ENCODE measurements around the gene DYNC1I1.

DYNC1I1 gene

DNA sequence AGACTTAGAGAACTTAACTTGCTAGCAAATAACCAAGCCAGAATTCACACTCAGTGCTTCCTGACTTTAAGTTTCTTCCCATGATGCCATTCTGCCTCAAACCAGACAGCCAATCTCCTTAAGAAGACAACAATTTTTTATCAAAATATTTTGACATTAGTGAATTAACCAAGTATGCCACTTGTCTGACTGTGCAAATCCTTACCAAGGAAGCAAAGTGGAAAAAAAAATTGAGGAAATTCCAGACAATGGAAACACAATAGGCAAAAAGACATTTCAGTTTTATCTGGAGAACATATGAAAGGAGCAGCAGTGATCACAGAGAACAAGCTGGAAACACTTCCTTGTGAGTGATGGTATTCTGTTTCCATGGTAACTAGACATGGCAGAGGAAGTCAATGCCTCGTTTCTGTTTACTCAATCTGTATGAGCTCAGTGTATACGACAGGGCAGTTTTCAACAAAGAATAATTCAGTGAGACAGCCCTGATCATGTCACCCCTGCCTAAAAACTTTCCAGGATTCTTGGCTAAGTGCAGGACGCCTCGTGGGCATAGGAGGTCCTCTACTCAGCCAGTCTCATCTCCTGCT lies 114.2 kb downstream of the DYNC1I1 start:
- TF ChIP-seq SIN3A (IDR thresholded peaks at IDR 0.05; ENCODE audit: borderline replicate concordance, insufficient read depth, low read length) (no peak), POLR2AphosphoS5 (IDR thresholded peaks at IDR 0.05; ENCODE audit: low read depth, low read length) (no peak), FOXP2 (optimal IDR thresholded peaks at IDR 0.05; ENCODE audit: borderline replicate concordance, extremely low read depth, extremely low read length, insufficient read depth) (no peak), TAF1 (IDR thresholded peaks at IDR 0.05; ENCODE audit: borderline replicate concordance, insufficient read depth, low read length) (no peak)
- TF ChIP-seq, protein P1, sequence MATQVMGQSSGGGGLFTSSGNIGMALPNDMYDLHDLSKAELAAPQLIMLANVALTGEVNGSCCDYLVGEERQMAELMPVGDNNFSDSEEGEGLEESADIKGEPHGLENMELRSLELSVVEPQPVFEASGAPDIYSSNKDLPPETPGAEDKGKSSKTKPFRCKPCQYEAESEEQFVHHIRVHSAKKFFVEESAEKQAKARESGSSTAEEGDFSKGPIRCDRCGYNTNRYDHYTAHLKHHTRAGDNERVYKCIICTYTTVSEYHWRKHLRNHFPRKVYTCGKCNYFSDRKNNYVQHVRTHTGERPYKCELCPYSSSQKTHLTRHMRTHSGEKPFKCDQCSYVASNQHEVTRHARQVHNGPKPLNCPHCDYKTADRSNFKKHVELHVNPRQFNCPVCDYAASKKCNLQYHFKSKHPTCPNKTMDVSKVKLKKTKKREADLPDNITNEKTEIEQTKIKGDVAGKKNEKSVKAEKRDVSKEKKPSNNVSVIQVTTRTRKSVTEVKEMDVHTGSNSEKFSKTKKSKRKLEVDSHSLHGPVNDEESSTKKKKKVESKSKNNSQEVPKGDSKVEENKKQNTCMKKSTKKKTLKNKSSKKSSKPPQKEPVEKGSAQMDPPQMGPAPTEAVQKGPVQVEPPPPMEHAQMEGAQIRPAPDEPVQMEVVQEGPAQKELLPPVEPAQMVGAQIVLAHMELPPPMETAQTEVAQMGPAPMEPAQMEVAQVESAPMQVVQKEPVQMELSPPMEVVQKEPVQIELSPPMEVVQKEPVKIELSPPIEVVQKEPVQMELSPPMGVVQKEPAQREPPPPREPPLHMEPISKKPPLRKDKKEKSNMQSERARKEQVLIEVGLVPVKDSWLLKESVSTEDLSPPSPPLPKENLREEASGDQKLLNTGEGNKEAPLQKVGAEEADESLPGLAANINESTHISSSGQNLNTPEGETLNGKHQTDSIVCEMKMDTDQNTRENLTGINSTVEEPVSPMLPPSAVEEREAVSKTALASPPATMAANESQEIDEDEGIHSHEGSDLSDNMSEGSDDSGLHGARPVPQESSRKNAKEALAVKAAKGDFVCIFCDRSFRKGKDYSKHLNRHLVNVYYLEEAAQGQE (IDR thresholded peaks at IDR 0.05; ENCODE audit: insufficient read depth in 1 of 2, low read depth in 2 of 2, low read length in 2 of 2): no peak

DNA sequence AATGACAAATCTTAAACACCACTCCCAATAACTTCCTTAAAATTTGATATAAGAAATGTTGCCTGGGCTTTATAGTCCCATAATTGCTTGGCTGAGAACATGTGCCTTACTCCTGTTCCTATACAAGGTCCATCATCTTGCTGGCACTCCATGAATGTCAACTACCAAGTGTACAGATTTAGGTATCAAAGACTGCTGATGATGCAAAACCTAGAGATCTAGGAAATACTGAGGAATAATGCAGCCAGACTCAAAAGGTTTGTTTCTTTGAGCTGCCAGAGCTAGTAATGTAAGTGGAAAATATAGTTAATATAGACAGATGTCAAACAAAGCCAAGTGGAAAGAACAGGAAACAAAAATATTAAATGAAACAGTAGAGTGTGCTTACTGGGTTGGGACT lies 121.1 kb downstream of the DYNC1I1 start:
- no peak for TF ChIP-seq POLR2AphosphoS5 (IDR thresholded peaks at IDR 0.05; ENCODE audit: low read depth, low read length)
- TF ChIP-seq TAF1 (IDR thresholded peaks at IDR 0.05; ENCODE audit: borderline replicate concordance, insufficient read depth, low read length): no peak
- TF ChIP-seq FOXP2 (optimal IDR thresholded peaks at IDR 0.05; ENCODE audit: borderline replicate concordance, extremely low read depth, extremely low read length, insufficient read depth): no peak
- TF ChIP-seq, protein P1 (IDR thresholded peaks at IDR 0.05; ENCODE audit: insufficient read depth in 1 of 2, low read depth in 2 of 2, low read length in 2 of 2): no peak
- TF ChIP-seq SIN3A (IDR thresholded peaks at IDR 0.05; ENCODE audit: borderline replicate concordance, insufficient read depth, low read length): no peak

DNA sequence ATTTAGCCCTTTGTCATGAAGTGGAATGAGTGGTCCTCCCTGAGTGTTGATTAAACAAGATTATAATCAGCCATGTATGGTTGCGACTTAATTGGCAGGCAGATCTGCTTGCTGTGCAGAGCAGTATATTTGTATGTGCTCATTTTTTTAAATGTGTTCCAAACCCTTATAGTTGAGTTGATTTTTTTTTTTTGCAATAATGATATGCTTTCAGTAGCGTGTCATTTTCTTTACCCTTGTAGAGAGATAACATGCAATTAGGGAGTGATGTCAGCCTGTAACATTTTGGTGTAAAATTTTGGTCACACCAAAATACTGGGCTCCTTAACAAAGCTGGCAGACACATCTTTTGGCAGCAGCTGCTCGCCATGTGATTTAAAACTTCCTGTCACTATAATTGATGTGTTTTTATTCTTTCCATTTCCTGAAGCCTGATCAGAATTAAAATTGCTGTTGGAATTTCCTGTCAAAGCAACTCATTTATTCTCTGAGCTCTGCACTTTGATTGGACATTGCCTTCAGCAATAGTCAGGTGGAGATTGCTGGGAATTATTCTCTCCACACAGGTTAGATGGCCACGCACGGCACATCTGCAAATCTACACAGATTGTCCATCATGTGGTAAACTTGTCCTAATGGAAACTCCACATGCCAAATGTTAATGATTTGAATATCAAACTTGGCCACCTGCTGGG lies 125.3 kb downstream of the DYNC1I1 start:
- TF ChIP-seq FOXP2 (optimal IDR thresholded peaks at IDR 0.05; ENCODE audit: borderline replicate concordance, extremely low read depth, extremely low read length, insufficient read depth): no peak
- TF ChIP-seq, protein P1 (IDR thresholded peaks at IDR 0.05; ENCODE audit: insufficient read depth in 1 of 2, low read depth in 2 of 2, low read length in 2 of 2): no peak

DNA sequence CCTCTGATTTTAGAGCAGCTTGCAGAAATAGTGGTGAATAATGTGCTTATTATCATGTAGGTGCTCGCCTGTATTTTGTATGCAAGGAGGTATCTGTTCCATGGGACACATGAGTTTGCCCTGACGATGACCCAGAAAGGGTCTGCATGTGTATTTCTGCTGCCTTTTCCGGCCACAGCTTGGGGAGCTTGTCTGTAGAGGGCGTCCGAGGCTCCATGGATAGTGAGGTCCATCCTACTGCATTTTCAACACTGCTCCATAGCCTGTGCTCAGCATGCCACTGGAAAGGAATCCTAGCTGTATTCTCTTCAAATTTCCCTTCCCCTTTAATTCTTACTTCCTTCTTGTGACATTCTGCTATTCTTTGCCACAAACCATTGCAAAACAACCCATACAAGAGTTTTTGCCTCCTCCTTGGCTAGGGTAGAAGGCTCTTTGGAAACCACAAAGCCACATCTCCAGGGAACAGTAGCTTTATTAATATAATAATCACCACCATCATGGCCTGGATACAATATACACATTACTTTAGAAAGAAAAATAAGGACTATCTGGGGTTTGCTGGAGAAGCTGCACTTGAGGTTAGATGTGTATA lies 127.7 kb downstream of the DYNC1I1 start:
- TF ChIP-seq, protein P1 (IDR thresholded peaks at IDR 0.05; ENCODE audit: insufficient read depth in 1 of 2, low read depth in 2 of 2, low read length in 2 of 2): no peak
- TF ChIP-seq TAF1 (IDR thresholded peaks at IDR 0.05; ENCODE audit: borderline replicate concordance, insufficient read depth, low read length): no peak
- no peak for TF ChIP-seq SIN3A (IDR thresholded peaks at IDR 0.05; ENCODE audit: borderline replicate concordance, insufficient read depth, low read length)
- no peak for TF ChIP-seq FOXP2 (optimal IDR thresholded peaks at IDR 0.05; ENCODE audit: borderline replicate concordance, extremely low read depth, extremely low read length, insufficient read depth)
- TF ChIP-seq POLR2AphosphoS5 (IDR thresholded peaks at IDR 0.05; ENCODE audit: low read depth, low read length): no peak
